GM12892 (cell line): Measurements from ENCODE around the gene APOBEC4.

Experiments used
- POLR2A ChIP-seq: IDR thresholded peaks from 2 replicates; pipeline ENCODE4 v1.6.1; 2011; ENCODE audit warnings: low read depth, low read length, control low read depth
- POLR2AphosphoS5 ChIP-seq: IDR thresholded peaks from 2 replicates; pipeline ENCODE4 v1.6.1; 2011; ENCODE audit warnings: low read depth, low read length, control low read depth

GRCh38 chr1:183604815-183605214 lies 48.3 kb downstream of the APOBEC4 start:
- no peak for TF ChIP-seq POLR2A
- peak; percentile 50; the same call in 1 of the 2 replicates for TF ChIP-seq POLR2AphosphoS5
